GM19193 (cell line): ENCODE results near the gene SAMMSON.

ENCODE experiments used
- POLR2A ChIP-seq: IDR thresholded peaks from 4 replicates; pipeline ENCODE4 v1.6.1; 2011; ENCODE audit not compliant: insufficient read depth, insufficient read length; ENCODE audit errors: extremely low read depth

Gene SAMMSON

GRCh38 chr3:70057426-70057825 is 57.9 kb downstream of the SAMMSON start:
- no peak for TF ChIP-seq POLR2A

GRCh38 chr3:70061096-70061495 is 61.6 kb downstream of the SAMMSON start:
- TF ChIP-seq POLR2A = no peak

- TF ChIP-seq POLR2A = no peak
Measured at GRCh38 chr3:70064194-70064779, 64.8 kb downstream of the SAMMSON start.

DNA sequence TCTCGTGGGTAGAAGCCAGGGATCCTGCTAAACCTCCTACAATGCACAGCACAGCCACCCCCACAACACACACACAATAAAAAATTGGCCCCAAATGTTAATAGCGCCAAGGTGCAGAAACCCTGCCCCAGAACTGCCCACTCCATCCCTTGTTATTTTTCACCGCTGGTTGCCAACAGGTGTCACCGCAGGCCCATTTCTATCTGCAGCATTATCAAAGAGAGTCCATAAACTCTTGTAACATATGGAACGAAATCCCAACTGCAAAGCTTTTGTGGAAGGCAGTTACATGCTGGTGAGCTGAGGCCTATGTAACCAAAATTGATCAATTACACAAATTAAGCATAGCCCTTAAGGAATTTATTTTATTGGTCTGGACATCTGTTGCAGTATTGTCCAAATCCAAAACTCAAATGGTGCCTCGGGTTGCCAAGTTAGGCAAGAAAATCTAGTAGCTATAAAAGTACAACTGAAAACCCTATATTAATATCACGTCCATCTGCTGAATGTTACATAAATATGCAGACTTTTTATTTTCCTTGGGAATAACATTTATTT is 66.2 kb downstream of the SAMMSON start:
- TF ChIP-seq POLR2A = no peak

- TF ChIP-seq POLR2A = no peak
Measured at GRCh38 chr3:70067860-70068521, 68.5 kb downstream of the SAMMSON start.

DNA sequence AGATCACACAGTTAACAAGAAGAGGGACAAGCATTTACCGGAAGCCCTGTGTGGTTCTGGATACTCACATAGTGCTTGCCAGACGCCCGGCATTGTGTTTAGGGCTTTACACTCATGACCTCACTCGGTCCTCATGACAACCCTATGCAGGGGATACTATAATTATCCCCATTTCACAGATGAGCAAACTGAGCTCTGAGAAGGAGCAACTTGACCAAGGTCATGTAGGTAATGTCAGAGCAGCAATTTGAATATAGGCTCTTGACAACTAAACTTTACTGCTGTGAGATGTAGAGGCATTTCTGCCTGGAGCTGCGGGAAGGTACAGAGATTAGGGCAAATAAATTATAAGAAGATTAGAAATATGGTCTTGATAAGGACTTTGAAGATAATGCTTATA is 70.0 kb downstream of the SAMMSON start:
- no peak for TF ChIP-seq POLR2A

GRCh38 chr3:70071138-70071537 is 71.6 kb downstream of the SAMMSON start:
- no peak for TF ChIP-seq POLR2A

DNA sequence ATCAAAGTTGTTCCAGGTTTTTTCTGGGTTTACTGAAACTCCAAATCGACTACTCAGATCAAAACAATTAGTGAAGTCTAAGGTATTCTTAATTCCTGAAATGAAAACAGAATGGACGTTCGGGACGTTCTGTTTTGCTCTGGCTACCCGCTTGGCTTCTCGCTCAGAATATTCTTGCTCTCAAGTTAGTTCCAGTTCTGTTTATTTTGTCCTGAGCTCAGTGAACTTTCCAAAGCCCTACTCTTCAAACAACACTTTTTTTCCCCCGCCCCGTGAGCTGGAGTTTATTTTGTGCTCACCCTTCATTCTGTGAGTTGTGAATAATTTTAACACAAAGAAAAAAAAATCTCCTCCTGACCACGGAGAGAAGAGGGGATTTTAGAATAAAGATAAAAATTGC is 72.6 kb downstream of the SAMMSON start:
- TF ChIP-seq POLR2A = no peak

DNA sequence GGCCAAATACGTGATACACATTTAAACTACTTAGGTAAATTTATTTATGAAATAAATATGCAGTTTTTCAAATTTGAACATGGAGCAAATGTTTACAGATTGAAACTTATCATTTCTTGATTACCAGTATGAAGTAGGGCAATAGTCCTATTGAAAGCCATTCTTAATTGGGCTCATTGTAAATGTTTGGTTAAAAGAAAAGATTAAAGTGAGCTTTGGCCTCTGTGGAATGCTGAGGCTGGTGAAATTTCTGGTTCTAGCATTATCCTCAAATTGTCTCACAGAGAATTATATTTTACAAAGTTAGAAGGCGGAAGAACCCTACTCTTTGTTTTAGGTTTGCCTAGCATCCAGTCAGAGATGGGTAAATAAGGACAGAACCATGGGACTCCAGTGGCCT is 73.2 kb downstream of the SAMMSON start:
- no peak for TF ChIP-seq POLR2A

DNA sequence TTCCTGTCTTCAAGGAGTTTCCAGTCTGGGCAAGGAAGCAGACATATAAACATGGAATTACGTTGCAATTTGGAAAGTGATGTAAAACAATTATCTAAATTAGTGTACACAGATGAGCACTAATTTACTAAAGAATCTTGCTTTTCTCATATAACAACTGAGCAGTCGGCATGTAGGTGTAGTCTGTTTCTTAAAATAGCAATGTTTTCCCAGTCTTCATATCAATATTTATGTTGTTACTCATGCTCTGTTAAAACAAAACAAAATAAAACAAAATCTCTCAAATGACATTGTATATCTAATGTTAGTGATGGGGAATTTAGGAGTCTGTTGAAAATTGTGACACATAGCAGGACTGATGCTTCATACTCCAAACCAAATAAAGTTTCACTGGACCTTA is 75.6 kb downstream of the SAMMSON start:
- TF ChIP-seq POLR2A = no peak

DNA sequence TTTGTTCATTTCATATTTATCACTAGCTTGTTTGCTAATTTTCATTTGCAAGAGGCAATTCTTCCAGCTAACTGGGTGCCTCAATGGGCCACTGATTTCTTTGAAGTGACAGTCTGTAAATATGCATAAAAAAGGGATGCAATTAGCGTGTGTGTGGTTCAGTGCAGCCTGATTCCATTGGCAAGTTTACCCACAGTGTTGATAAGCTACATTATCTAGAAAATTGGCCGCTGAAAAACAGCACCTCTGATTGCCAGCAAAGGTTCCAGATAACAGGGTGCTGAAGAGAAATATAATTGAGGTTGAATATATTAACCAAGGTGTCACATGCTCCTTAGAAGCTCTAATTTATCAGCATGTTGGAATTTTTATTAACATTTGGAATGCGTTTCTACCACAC is 76.9 kb downstream of the SAMMSON start:
- no peak for TF ChIP-seq POLR2A

DNA sequence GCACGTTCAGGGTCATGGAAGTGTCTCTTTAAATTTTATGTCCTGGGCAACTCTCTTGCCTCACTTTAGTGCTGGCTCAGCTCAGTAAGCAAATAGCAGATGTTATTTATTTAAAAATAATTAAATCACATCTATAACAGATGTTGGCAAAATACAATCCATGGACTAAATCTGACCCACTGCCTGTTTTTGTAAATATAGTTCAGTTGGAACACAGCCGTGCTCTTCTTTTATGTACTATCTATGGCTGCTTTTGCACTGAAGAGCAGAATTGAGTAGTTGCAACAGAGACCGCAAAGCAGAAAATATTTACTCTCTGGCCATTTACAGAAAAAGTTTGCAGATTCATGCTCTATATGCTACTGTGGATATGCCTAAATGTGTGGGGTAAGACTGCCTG is 79.2 kb downstream of the SAMMSON start:
- TF ChIP-seq POLR2A = no peak

DNA sequence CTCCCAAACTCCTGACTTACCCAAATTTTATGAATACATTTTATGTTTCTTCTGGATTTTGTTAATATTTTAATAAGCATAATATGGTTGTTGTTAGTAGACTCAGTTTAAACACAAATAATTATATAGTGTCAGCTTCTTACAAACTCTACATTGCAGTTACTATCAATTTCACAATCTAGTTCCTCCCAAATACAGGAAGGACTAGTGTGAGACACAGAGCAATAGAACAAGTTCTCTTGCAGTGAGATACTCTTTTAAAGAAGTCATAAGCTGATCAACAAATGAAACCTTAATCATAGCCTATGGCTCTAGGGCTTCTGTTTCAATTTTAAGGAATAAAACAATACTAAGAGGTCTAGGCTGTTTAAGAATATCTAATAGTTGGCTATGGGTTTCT is 86.1 kb downstream of the SAMMSON start:
- no peak for TF ChIP-seq POLR2A

DNA sequence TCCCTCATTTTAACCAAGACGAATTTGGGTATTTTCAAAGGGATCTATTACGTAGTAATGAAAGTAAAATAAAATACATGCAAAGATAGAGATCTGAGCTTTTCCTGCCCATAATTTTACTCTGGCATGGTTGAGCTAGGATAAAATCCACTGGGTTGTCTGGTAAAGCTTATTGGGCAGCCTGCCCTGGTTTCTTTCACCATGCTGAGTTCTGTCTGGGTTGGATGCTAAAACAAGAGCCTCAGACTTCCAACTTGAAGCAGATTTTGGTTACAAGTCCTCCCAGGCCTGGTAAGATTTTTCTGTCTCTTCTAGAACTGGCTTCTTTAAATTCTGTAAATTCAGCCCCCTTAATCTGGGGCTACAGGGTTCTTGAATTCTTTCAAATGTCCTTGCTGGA is 86.8 kb downstream of the SAMMSON start:
- no peak for TF ChIP-seq POLR2A

- no peak for TF ChIP-seq POLR2A
Measured at GRCh38 chr3:70090322-70090913, 90.9 kb downstream of the SAMMSON start.

- no peak for TF ChIP-seq POLR2A
Measured at GRCh38 chr3:70094197-70094596, 94.7 kb downstream of the SAMMSON start.

- TF ChIP-seq POLR2A = no peak
Measured at GRCh38 chr3:70095260-70095659, 95.7 kb downstream of the SAMMSON start.

DNA sequence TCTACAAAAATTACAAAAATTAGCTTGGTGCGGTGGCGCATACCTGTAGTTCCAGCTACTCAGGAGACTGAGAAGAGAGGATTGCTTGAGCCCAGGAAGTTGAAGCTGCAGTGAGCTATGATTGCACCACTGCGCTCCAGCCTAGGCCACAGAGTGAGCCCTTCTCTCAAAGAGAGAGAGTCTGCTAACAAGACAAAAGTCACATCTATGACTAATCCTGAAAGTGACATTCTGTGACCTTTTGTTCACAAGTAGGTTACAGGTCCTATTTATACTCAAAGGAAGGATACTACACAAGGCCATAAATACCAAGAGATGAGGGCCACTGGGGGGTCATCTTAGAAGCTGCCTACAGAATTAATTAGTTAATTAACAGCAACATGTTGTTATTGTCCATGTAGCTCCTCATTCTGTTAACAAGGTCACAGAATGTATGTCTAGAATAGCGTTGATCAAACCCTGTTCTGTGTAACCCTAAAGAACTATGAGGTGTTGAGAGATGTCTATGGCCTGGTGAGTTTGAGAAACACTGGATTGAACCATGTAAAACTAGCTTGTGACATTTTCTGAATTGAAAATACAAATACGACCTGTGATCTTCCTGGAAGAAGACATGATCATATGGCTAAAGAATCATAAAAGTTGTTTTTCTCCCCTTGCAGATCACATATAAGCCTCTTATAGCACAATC is 97.0 kb downstream of the SAMMSON start:
- TF ChIP-seq POLR2A = no peak
